GM19238 (cell line): ENCODE measurements around the gene ZFP36L2.

Source experiments
- DNase-seq: peaks from one replicate; pipeline ENCODE4 v3.0.0; 2011; ENCODE audit warnings: low spot score; ENCODE audit not compliant: insufficient read length

The ZFP36L2 gene

DNA sequence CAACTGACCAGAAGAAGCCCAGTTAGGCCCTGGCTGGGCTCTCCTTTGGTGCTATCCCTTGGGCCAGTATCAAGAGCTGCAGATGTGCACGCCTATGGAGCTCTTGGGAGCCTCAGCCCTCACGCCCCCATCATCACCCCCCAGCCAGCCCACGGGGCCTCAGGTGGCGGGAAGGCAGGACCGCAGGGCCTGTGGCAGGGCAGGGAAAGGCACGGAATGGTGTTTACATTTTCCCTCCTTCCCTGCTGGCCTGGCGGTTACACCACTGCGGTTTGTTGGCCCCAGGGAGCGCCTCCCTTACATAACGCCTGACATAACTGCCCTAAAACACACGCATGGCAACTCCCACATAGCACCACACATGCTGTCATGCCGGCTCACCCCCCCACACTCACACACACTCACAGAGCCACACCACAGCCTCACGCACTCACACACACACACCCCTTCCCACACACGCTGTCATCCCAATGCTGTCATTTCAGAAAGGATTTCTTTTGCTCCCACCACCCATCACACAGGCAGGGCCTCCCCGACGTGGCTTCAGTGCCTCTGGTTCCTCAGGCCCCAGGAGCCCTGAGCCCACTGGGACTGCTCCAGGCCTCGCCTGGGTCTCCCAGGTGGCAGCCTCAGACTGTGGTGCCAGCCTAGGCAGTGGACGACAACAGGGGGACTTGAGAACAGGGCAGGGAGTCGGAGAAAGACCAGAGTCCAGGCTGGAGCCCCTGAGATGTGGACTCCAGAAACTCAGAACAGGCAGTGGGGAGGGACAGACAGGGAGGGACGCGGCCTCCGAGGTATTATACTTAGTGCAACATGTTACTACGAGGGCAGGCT is 15.7 kb downstream of the ZFP36L2 start:
- no peak for DNase-seq

GRCh38 chr2:43210125-43210466 is 16.3 kb downstream of the ZFP36L2 start:
- no peak for DNase-seq

DNA sequence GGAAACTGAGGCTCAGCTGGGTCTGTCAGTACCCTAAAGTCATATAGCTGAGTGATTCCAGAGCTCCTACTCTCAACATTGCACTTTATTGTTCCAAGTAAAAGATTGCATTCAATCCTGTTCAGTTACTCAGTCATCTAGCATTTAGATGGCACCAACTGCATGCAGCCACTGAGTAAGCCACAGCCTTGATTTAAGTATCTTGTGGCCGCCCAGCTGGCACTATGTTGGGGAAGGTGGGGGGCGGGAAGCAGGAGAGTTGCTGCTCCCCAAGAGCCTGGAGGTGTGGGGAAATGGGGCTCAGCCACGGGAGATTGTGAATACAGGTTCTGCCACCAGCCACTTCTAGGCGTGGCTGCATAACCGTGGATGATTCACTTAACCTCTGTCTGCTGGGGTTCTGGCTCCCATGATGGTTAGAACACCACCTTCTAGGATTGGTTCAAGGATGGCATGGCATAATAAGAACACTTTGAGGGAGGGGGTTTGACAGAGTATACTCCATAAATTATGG is 17.1 kb downstream of the ZFP36L2 start:
- DNase-seq = no peak

DNA sequence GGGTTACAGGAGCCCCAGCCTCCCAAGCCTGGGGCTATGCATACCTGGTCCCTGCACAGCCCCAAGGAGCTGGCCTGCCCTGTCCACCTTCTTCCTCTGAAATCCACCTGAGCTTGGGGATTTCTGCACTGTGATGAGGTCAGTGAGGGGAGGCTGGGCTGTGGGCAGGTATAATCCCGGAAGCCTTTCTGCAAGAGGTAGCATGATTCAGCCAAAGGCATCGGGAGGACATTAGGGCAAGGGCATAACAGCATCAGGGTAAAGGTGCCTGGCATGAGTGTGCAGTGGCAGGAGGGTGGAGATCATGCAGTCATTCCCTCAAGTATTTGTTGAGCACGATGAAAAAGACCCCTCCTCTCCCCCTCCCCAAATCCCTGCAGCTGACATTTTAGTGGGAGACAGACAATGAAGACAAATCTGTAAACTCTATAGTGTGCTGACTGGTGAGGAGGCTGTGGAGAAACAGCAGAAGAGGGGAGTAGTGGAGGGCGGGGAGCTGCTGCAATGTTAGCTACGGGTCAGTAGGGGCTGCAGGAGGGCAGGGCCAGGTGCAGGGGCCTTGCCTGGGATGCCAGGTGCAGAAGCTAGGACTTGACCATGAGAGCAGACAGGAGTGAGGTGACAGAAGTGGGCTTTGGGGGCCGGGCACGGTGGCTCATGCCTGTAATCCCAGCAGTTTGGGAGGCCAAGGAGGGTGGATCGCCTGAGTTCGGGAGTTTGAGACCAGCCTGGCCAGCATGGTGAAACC is 18.7 kb downstream of the ZFP36L2 start:
- no peak for DNase-seq

DNA sequence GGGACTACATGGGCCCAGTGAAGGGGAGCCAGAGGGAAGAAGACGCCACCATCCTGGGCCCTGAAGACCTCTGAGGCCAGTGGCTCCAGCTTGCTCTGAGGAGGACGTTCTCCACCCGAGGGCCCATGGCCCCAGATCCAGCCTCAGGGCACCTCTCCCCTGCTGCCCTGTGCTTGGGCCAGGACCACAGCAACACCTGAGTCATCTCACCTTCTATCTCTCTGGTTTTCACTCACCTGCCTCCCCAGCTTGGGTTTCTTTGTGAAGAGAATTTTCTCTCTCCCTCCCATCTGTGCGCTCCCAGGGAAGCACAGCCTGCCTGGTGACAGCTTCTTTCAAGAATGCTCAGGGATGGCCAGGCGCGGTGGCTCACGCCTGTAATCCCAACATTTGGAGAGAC is 19.8 kb downstream of the ZFP36L2 start:
- no peak for DNase-seq

DNA sequence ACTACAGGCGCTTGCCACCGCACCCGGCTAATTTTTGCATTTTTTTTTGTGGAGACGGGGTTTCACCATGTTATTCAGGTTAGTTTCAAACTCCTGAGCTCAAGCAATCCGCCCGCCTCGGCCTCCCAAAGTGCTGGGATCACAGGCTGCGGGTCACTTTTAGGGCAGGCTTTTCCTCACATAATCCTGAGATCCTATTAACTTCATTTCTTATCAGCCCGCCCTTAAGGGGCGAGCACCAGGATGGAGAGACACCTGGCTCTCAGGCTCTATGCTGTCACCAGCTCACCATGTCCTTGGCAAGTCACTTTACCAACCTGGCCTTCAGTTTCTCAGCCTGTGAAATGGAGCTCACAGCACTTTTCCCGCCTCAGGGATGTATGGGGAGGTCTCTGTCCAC is 23.0 kb downstream of the ZFP36L2 start:
- no peak for DNase-seq

- DNase-seq = no peak
These were observed 24.1 kb downstream of the ZFP36L2 start for GRCh38 chr2:43202289-43202688.

DNA sequence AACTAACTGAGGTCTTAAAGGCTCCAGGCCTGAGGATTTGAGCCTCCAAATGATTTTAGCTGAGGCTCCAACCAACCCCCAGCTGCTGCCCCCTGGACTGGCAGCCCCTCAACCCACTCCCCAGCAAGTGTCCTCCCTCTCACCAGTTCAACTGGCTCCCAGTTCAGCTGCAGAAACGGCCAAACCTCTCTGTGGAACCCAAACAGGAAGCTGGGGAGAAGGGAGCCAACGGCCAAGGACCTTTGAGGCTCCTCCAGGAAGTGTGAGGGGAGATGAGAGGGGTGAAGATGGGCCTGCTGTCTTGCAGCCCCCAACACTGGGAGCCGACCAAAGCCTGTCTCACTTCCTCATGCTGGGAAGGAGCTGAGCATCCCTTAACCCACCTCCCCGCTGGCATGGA is 24.9 kb downstream of the ZFP36L2 start:
- no peak for DNase-seq

DNA sequence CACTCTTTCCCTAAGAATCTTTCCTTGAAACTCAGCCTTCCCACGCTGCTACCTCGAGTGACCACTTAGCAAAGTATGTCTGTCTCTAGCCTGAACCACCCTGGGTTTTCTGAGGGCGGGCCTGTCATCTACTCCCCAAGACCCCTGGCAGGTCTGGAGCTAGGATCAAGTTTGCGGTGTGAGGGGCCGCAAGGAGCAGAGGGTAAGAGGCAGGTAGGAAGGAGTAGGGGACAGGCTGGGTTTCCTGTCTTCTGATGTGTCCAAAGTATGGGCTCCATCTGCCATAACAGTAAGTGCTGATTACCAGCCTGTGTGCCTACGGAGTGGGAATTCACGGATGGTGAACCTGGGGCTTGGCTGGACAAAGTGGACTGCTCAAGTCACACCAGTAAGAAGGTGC is 25.4 kb downstream of the ZFP36L2 start:
- DNase-seq = no peak

DNA sequence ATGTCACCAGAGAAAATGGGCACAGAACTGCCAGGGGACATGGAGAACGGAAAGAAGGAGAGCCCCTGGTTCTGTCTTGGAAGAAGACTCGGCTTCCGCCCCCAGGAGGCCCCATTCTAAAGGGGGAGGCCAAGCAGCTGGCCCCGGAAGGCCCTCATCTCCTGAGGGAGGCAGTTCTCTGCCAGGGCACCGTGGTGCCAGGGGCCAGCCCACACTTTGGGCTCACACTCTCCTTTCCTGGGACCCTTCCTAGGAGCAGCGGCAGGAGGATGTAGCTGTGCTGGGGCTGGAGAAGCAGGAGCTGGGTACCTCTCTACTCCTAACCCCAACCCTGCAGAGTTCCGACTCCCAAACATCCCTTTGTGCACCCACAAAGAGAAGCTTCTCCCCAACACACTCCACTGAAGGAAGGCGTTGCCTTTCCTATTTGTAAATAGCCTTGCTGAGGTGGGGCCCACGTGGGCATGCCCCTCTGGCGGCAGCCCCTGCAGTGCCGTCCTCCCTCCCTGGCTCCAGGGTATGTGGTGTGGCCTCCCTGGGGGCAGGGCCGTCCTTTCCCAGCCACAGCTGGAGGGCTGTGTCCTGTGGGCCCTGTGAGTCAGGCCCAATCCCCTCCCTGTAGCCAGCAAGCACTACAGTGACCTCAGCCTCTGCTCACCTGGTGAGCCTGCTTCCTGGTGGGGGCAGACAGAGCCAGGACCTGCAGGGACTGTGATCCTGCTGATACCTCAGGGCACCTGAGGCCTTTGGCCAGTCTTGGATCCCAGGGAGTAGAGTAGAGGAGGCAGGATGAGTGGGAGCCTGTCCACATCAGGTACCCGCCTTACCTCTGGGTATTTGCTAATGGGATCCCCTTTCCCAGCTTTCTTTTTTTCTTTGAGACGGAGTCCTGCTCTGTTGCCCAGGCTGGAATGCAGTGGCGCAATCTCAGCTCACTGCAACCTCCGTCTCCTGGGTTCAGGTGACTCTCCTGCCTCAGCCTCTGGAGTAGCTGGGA is 26.6 kb downstream of the ZFP36L2 start:
- no peak for DNase-seq

GRCh38 chr2:43198263-43198662 is 28.1 kb downstream of the ZFP36L2 start:
- DNase-seq = no peak

GRCh38 chr2:43197588-43197896 is 28.9 kb downstream of the ZFP36L2 start:
- DNase-seq = no peak

- no peak for DNase-seq
These were observed 29.4 kb downstream of the ZFP36L2 start for GRCh38 chr2:43196768-43197587.

DNA sequence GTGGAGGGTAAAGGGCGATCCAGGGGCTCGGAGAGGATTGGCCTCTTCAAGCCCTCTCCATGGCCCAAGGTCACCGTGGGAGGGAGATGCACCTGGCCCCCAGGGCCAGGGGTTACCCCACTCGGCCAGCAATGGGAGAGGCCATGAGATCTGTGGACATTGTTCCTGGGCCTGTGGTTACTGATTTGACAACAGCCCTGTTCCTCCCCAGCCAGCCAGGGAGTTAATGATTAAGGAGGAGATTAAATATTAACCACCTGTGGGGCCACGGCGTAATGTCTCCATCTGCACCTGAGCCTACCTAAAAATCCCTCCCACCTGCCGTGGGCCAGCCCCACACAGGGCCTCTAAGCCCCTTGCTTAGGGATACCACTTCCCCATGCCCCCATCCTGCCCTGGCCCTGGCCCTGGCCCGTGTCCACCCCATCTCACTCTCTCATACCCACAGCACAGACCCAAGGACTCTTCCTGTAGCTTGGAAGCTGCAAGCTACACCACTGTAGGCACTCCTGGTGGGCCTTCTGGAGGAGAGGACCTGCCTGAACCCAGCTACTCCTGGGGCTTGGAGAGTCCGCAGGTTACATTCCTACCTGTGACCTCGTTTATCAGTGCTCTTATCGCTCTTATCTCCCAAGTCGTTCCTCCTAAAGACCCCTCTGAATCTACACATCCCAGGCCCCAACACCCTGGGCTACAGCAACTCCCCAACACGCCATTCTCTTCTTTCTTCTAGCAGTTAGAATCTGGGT is 32.1 kb downstream of the ZFP36L2 start:
- peak; percentile 74 for DNase-seq

GRCh38 chr2:43193652-43194120 is 32.7 kb downstream of the ZFP36L2 start:
- no peak for DNase-seq

- DNase-seq = no peak
These were observed 33.4 kb downstream of the ZFP36L2 start for GRCh38 chr2:43192744-43193651.

DNA sequence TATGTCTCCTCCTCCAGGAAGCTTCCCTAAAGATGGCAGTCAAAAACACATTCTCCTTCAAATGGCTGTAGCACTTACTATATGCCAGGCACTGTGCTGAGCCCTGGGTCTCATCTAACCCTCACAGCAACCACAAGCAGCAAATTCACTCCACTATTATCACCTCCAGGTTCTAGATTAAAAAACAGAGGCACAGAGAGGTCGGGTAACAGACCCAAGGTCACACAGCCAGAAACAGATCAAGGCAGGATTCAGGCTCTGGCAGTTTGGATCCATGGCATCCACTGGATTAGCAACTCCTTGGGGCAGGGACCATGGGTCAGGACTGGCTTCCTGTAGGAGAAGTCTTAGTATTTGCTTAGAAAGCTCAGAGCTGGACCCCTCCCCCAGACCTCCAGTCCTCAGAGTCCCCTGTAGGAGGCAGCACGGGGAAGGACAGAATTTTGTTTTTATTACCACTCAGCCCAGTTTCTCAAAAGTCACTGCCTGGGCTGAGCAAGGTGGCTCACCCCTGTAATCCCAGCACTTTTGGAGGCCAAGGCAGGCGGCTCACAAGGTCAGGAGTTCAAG is 34.4 kb downstream of the ZFP36L2 start:
- DNase-seq = no peak

DNA sequence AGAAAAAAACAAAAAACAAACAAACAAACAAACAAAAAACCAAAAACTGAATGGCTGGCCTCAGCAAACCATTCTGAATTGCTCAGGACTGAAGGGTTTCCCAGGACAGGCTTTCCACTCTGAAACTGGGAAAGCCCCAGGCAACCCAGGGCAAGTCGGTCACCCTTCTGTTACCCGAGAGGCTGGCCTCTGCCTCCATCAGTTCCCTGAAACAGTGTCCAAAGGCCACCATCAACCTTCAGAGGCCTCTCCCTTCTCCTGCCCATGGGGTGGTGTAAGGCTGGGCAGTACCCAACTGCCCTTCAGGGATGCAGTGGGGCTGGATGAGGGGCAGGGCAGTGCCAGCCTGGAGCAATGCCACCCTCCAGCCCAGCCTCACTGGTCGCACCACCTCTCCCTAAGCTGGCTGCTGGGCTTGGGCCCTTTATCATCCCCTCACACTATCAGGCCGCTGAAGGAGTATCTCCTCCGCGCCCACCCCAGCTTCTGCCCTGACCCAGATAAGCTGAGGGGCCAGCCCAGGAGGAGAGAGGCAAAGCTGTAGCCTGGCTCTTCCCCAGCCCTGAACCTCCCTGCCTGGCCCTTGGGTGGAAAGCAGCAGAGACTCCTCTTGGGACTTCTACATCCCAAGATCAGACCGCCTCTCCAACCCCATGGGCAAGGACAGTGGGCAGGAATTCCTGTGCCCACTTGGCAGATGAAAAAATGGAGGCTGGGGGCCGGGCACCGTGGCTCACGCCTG is 35.9 kb downstream of the ZFP36L2 start:
- DNase-seq = no peak
